GM21786 (cell line): ENCODE measurements around the gene PLN.
A peak's percentile ranks its signal among the peaks of the same experiment; 100 is the strongest.

ENCODE experiments used
- ATAC-seq: cut with Tn5 transposase; IDR thresholded peaks from one replicate; pipeline ENCODE4 v1.9.1; 2021; ENCODE audit not compliant: unreplicated experiment

PLN gene

GRCh38 chr6:118578617-118579016, 30.5 kb downstream of the PLN start:
- ATAC-seq, result no peak

- ATAC-seq, result no peak
Observed at GRCh38 chr6:118579786-118580185, 31.7 kb downstream of the PLN start.

GRCh38 chr6:118580585-118581419, 32.7 kb downstream of the PLN start:
- ATAC-seq, result peak; percentile 72

- ATAC-seq, result no peak
Observed at GRCh38 chr6:118581489-118581959, 33.4 kb downstream of the PLN start.

- ATAC-seq, result no peak
Observed at GRCh38 chr6:118584911-118585310, 36.8 kb downstream of the PLN start.

GRCh38 chr6:118586746-118587485, 38.8 kb downstream of the PLN start:
- ATAC-seq, result no peak

- no peak for ATAC-seq
Observed at GRCh38 chr6:118588626-118589025, 40.5 kb downstream of the PLN start.

- ATAC-seq, result no peak
Observed at GRCh38 chr6:118589186-118589585, 41.1 kb downstream of the PLN start.

GRCh38 chr6:118589649-118590365, 41.7 kb downstream of the PLN start:
- no peak for ATAC-seq

- no peak for ATAC-seq
Observed at GRCh38 chr6:118591897-118592296, 43.8 kb downstream of the PLN start.

GRCh38 chr6:118594877-118595276, 46.8 kb downstream of the PLN start:
- no peak for ATAC-seq

GRCh38 chr6:118596774-118597320, 48.8 kb downstream of the PLN start:
- ATAC-seq, result no peak

GRCh38 chr6:118597636-118598035, 49.5 kb downstream of the PLN start:
- ATAC-seq, result no peak

GRCh38 chr6:118598324-118598723, 50.2 kb downstream of the PLN start:
- ATAC-seq, result no peak

GRCh38 chr6:118602300-118602699, 54.2 kb downstream of the PLN start:
- ATAC-seq, result no peak

- ATAC-seq, result no peak
Observed at GRCh38 chr6:118603372-118603771, 55.3 kb downstream of the PLN start.

- no peak for ATAC-seq
Observed at GRCh38 chr6:118606268-118606667, 58.2 kb downstream of the PLN start.

GRCh38 chr6:118606858-118607257, 58.8 kb downstream of the PLN start:
- ATAC-seq, result no peak
